ENCODE results near the gene INHBE. TPM values are rescaled to one million over a fixed set of nuclear protein-coding genes. Genes with fewer than 3 reads are reported as not detected.
A peak's percentile ranks its signal among the peaks of the same experiment; 100 is the strongest.
"Not testable (repeated sequence)": the region's sequence is repeated elsewhere in the genome, so short reads cannot be mapped to it uniquely, and the experiment has no call there.

Gene INHBE
- total RNA-seq, 1 donor from 2014 or later = not detected

DNA sequence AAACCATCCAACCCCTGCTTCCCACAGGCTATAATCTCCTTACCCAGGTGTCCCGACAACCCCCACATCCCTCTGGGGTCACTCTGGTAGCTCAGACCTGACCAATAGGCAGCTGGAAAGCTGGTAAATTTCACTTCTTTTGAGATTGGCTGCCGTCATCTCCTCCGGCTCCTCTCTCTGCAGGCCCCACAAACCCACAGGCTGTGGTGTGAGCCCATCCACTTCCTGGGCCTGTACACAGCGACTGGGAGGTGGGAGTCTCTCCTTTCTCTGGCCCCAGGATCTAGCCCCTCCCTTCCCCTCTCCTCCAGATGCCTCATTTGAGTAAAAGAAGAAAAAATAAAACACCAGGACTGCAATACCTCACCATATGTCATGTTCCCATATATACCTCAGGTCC lies 19.8 kb upstream of the INHBE start:
- DNase-seq = no peak
- no peak for ATAC-seq (ENCODE audit: poor library complexity)
- intact Hi-C loops (cut with DNase I) = no loop called here

DNA sequence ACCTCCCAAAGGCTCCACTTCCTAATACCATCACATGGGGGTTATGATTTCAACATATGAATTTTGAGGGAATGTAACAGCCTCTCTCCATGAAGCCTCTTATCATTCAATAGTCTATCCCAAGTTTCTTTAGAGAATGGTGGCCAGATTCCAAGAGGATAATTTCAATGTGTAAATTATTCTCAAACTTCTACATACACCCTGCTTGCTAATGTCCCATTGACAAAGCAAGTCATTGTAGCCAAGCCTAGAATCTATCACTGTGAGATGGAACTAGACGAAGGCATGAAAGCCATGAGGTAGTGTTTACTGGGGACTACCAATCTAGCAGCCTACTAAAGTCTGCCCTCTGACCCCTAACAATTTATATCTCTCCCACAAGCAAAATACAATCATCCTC lies 16.7 kb upstream of the INHBE start:
- ATAC-seq (ENCODE audit: poor library complexity) (no peak), DNase-seq (no peak)
- intact Hi-C loops (cut with DNase I) = no loop called here

DNA sequence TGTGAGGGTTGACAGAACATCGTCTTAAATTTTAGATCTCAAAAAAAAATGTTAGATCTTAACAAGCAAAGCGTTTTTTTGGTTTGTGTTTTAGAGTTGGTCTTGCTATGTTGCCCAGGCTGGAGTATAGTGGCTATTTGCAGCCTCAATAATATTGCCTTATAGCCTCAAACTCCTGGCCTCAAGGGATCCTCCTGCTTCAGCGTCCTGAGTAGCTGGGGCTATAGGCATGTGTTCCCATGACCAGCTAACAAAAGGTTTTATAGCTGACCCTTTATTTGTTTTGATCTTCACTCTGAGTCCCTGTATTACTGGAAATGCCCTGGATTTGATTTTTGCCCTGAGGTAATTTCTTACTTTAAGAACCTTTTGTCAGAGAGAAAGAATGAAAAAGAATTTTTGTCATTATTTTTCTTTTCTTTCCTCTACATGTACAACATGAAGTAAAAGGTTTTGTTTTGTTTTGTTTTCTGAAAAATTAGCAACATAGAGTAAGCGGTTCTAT lies 15.3 kb upstream of the INHBE start:
- intact Hi-C loops (cut with DNase I) = no loop called here
- DNase-seq (no peak), ATAC-seq (ENCODE audit: poor library complexity) (no peak)

DNA sequence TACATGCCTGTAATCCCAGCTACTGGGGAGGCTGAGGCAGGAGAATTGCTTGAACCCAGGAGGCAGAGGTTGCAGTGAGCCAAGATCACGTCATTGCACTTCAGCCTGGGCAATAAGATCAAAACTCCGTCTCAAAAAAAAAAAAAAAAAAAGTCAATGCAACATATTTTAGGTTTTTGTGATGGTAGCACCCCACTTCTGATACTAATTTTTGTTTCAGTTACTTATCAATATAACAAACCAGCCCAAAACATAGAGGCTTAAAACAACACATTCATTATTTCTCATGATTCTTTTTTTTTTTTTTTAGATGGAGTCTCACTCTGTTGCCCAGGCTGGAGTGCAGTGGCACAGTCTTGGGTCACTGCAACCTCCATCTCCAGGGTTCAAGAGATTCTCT lies 13.7 kb upstream of the INHBE start:
- DNase-seq; intact Hi-C loops (cut with DNase I); ATAC-seq (ENCODE audit: poor library complexity): not testable (repeated sequence)

DNA sequence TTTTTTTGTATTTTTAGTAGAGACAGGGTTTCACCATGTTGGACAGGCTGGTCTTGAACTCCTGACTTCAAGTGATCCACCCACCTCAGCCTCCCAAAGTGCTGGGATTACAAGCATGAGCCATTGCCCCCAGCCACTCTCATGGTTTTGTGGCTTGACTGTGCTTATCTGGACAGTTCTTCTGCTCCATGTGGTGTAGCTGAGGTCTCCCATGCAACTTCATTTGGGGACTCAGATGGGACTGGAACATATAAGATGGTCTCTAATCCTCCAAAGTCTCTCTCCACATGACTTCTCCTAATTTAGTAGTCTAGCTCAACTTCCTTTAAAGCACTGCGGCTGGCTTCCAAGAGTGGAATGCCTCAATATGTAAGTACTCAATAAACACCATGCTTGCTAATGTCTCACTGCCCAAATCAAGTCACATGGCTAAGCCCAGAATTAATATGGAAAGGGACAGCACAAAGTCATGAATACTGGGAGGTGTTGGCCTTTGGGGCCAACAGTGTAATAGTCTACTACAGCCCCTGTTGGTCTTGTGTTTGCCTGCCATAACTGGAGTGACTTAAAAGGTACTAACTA lies 13.2 kb upstream of the INHBE start:
- intact Hi-C loops (cut with DNase I) = no loop called here
- DNase-seq = no peak
- ATAC-seq (ENCODE audit: poor library complexity) = no peak

DNA sequence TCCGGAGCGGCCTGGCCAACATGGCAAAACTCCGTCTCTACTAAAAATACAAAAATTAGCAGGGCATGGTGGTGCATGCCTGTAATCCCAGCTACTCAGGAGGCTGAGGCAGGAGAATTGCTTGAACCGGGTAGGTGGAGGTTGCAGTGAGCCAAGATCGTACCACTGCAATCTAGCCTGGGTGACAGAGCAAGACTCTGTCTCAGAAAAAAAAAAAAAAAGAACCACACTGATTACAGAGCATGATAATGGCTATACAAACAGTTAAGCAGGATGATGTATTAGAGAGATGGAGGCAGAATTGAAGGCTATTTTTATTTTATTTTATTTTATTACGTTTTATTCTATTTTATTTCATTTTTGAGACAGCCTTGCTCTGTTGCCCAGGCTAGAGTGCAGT lies 10.8 kb upstream of the INHBE start:
- intact Hi-C loops (cut with DNase I); DNase-seq; ATAC-seq (ENCODE audit: poor library complexity): not testable (repeated sequence)

DNA sequence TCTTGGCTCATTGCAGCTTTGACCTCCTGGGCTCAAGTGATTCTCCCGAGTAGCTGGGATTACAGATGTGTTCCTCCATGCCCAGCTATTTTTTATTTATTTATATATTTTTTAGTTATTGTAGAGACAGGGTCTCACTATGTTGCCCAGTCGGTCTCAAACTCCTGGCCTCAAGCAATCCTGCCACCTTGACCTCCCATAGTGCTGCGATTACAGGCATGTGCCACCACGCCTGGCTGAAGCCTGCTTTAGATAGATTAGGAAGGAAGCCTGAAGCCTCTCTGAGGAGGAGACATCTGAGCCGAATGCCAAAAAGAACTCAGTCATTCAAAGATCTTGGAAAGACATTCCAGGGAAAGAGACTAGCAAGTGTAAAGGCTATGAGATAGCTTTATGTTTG lies 10.4 kb upstream of the INHBE start:
- DNase-seq (no peak), ATAC-seq (ENCODE audit: poor library complexity) (no peak)
- intact Hi-C loops (cut with DNase I) = no loop called here

DNA sequence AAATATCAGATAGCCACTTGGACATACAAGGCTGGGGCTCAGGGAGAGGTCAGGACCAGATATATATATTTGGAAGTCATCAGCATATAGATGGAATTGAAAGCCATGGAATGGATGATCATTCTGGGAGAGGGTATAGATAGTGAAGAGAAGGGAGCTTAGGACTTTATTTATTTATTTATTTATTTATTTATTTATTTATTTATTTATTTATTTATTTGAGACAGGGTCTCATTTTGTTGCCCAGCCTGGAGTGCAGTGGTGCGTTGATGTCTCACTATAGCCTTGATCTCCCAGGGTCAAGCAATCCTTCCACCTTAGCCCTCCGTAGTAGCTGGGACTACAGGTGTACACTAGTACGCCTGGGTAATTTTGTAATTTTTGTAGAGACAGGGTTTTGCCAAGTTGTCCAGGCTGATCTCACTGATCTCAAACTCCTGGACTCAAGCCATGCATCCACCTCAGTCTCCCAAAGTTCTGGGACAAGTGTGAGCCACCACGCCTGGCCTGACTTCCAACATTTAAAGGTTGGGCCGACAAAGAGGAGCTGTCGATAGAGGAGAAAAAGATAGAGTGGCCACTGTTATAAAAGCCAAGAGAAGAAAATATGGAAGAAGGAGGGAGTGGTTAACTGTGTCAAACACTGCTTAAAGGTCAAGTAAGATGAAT lies 8.7 kb upstream of the INHBE start:
- intact Hi-C loops (cut with DNase I) = no loop called here
- DNase-seq (no peak), ATAC-seq (ENCODE audit: poor library complexity) (no peak)

DNA sequence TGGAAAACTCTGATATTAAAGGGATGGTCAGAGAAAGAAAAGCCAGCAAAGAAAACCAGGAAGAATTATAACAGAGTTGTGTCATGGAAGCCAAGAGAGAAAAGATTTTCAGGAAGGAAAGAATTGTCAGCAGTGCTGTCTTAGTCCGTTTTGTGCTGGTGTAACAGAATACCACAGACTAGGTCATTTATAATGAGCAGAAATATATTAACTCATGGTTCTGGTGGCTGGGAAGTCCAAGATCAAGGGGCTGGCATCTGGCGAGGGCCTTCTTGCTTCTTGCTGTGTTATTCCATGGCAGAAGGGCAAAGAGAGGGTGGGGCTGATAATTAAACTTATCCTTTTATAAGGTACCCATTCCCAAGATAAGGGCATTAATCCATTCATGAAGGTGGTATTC lies 6.4 kb upstream of the INHBE start:
- DNase-seq = no peak
- ATAC-seq (ENCODE audit: poor library complexity) = no peak
- intact Hi-C loops (cut with DNase I) = no loop called here

DNA sequence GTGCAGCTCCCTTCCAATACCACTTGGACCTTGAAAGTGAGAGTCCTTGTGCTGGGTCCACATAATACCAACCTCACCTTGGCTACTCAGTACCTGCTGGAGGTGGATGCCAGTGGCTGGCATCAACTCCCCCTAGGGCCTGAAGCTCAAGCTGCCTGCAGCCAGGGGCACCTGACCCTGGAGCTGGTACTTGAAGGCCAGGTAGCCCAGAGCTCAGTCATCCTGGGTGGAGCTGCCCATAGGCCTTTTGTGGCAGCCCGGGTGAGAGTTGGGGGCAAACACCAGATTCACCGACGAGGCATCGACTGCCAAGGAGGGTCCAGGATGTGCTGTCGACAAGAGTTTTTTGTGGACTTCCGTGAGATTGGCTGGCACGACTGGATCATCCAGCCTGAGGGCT lies 5.7 kb upstream of the INHBE start:
- DNase-seq (no peak), ATAC-seq (ENCODE audit: poor library complexity) (no peak)
- intact Hi-C loops (cut with DNase I) = no loop called here

DNA sequence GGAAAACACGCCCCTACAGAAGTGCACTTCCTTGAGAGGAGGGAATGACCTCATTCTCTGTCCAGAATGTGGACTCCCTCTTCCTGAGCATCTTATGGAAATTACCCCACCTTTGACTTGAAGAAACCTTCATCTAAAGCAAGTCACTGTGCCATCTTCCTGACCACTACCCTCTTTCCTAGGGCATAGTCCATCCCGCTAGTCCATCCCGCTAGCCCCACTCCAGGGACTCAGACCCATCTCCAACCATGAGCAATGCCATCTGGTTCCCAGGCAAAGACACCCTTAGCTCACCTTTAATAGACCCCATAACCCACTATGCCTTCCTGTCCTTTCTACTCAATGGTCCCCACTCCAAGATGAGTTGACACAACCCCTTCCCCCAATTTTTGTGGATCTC lies 5.0 kb upstream of the INHBE start:
- DNase-seq (no peak), ATAC-seq (ENCODE audit: poor library complexity) (no peak)
- intact Hi-C loops (cut with DNase I) = no loop called here

DNA sequence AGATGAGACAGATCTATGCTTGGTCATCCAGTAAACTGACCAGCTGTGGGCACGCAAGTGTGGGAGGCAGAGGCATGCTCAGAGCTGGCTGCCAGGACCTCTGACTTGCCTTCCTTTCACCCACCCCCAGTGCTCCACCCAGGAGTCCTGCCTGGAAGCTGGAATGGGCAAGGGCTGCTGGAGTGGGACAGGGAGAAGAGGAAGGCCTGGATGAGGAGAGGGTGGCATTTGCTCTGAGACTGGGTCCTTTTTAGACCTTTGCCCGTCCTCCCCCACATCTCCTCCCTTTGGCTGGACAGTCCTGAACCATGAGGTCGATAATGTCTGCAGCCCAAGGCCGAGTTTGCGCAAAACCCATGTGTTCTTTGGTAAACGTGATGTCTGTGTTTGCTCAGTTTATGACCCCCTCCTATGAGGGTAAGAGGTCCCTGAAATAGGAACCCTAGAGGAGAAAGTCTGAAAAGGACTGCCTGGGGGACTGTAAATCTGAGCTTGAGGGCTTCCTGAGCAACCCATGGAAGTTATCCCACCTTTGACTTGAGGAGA lies 3.8 kb upstream of the INHBE start:
- ATAC-seq (ENCODE audit: poor library complexity) (no peak), DNase-seq (no peak)
- intact Hi-C loops (cut with DNase I) = no loop called here

DNA sequence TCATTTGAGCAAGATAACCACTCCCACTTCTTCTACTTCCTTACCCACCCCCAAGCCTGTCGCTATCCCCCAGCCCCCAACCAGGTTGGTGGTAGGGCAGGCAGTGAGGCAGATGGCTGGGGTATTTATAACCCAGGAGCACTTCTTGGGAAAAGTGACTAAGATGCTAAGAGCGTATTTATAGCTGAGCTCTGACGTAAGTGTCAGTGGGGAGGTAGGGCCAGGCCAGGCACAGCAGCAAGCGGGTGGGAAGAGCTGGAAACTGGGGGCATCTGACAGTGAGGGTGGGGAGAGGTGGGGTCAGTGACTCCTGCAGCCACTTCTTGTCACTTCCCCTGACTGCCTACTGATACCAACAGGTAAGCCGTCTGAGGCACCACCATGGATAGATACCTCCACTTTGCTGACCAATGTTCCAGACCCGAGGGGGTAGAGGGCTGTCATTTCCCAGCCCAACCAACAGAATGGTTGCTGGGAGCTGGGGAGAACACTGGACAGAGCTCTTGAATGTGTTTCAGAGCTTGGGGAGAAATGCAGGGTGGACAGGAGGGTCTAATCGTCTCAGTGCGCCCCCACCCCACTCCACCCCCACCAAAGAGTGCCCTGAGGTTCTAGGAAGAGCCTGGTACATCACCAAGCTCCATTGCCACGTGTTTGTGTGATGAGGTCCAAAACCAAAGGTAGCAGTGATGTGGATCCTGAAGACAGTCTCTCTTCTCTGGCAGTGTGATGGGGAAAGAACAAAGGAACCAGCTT lies 2.7 kb upstream of the INHBE start:
- ATAC-seq (ENCODE audit: poor library complexity) (peak; percentile 89), DNase-seq (no peak)
- intact Hi-C loops (cut with DNase I) = loop anchor here (2.0 kb wide), 1 partner anchor 144 kb away; no protein-coding TSS in a partner anchor

DNA sequence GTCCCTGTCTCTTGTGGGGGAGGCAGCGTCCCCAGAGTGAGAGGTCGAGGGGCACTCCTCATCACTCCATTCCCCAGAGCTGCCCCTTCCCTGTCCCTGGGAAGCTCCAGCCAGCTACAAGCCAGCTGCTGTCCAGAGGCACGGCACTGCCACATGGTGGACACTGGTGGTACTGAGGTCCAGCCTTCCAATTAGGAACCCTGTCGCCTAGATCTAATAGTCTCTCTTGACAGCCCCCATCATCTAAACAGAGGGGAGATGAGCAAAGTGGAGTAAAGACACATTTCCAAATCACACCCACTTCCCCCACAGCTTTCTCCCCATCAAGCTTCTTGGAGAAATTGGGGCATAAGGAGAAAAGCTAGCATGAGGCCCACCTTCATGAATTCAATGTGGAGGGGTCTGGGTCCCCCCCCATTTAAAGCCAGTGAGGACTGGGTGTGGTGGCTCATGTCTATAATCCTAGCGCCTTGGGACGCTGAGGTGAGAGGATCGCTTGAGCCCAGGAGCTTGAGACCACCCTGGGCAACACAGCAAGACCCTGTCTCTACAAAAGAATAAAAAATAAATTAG lies 2.1 kb upstream of the INHBE start:
- intact Hi-C loops (cut with DNase I) = loop anchor here (2.0 kb wide), 1 partner anchor 144 kb away; no protein-coding TSS in a partner anchor
- ATAC-seq (ENCODE audit: poor library complexity) (peak; percentile 93), DNase-seq (peak; percentile 89)

DNA sequence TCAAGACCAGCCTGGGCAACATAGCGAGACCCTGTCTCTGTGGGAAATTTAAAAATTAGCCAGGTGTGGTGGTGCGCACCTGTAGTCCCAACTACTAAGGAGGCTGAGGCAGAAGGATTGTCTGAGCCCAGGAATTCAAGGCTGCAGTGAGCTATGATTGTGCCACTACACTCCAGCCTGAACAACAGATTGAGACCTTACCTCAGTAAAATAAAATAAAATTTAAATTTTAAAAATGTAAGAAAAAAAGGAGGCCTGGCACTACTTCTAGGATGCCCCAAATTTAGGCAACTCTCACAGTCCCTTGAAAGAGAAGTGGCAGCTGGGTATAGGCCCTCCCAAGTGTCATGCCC lies 918 bp upstream of the INHBE start:
- ATAC-seq (ENCODE audit: poor library complexity) = no peak
- no peak for DNase-seq
- intact Hi-C loops (cut with DNase I) = no loop called here

DNA sequence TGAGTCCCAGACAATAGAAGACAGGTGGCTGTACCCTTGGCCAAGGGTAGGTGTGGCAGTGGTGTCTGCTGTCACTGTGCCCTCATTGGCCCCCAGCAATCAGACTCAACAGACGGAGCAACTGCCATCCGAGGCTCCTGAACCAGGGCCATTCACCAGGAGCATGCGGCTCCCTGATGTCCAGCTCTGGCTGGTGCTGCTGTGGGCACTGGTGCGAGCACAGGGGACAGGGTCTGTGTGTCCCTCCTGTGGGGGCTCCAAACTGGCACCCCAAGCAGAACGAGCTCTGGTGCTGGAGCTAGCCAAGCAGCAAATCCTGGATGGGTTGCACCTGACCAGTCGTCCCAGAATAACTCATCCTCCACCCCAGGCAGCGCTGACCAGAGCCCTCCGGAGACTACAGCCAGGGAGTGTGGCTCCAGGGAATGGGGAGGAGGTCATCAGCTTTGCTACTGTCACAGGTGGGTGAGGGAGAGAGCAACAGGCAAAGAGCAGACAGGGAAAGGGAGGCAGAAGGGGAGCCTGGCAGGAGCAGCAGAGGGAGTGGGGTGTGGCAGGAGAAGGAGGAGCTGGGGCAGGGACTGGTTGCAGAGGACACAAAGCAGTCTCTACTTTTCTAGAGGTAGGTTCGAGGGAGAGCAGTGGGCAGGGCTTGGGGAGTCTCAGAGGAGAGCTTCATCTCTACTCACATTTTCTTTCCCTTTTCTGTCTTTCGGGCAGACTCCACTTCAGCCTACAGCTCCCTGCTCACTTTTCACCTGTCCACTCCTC lies 452 bp downstream of the INHBE start:
- intact Hi-C loops (cut with DNase I) = no loop called here
- ATAC-seq (ENCODE audit: poor library complexity) (no peak), DNase-seq (no peak)

DNA sequence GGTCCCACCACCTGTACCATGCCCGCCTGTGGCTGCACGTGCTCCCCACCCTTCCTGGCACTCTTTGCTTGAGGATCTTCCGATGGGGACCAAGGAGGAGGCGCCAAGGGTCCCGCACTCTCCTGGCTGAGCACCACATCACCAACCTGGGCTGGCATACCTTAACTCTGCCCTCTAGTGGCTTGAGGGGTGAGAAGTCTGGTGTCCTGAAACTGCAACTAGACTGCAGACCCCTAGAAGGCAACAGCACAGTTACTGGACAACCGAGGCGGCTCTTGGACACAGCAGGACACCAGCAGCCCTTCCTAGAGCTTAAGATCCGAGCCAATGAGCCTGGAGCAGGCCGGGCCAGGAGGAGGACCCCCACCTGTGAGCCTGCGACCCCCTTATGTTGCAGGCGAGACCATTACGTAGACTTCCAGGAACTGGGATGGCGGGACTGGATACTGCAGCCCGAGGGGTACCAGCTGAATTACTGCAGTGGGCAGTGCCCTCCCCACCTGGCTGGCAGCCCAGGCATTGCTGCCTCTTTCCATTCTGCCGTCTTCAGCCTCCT lies 1.1 kb downstream of the INHBE start:
- no peak for DNase-seq
- no peak for ATAC-seq (ENCODE audit: poor library complexity)
- intact Hi-C loops (cut with DNase I) = no loop called here

DNA sequence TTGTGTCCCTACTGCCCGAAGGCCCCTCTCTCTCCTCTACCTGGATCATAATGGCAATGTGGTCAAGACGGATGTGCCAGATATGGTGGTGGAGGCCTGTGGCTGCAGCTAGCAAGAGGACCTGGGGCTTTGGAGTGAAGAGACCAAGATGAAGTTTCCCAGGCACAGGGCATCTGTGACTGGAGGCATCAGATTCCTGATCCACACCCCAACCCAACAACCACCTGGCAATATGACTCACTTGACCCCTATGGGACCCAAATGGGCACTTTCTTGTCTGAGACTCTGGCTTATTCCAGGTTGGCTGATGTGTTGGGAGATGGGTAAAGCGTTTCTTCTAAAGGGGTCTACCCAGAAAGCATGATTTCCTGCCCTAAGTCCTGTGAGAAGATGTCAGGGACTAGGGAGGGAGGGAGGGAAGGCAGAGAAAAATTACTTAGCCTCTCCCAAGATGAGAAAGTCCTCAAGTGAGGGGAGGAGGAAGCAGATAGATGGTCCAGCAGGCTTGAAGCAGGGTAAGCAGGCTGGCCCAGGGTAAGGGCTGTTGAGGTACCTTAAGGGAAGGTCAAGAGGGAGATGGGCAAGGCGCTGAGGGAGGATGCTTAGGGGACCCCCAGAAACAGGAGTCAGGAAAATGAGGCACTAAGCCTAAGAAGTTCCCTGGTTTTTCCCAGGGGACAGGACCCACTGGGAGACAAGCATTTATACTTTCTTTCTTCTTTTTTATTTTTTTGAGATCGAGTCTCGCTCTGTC lies 1.8 kb downstream of the INHBE start:
- DNase-seq = no peak
- no peak for ATAC-seq (ENCODE audit: poor library complexity)
- intact Hi-C loops (cut with DNase I) = no loop called here
